ENCODE measurements around the gene KCNH5.
A peak's percentile ranks its signal among the peaks of the same experiment; 100 is the strongest.

KCNH5 gene

DNA sequence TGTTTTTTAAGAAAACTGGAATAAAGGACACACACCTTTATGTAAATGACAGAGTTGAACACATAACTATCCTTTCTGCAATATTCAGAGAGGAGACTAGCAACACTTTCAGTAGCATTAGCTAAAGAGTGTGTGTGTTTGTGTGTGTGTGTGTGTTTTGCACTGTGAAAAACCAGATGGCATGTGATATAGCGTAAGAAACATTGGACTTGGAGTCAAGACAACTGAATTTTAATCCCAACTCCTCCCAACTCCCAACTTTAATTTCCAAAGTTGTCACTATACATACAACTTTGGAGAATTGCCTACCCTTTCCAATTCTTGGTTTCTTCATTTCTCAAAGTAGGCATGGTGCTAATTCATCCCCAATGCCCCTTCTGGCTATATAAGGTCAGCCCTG is 347.8 kb downstream of the KCNH5 start:
- H3K4me3 ChIP-seq (ENCODE audit: low read length) = no peak overlapping the region
- H3K27me3 ChIP-seq (ENCODE audit: control insufficient read depth, insufficient read depth, low read length) = no peaks in the 10 kb centered on the region
- peaks cover 30% of the 10 kb centered on the region for H3K4me1 ChIP-seq (ENCODE audit: control insufficient read depth, low read depth, low read length)
- H3K9me3 ChIP-seq (ENCODE audit: control insufficient read depth, low read depth, low read length) = no peaks in the 10 kb centered on the region
- no peak overlapping the region for H3K9ac ChIP-seq (ENCODE audit: low read length)
- no peaks in the 10 kb centered on the region for H3K36me3 ChIP-seq (ENCODE audit: control insufficient read depth, low read depth, low read length)
- no peak overlapping the region for H3K27ac ChIP-seq (ENCODE audit: low read length)

DNA sequence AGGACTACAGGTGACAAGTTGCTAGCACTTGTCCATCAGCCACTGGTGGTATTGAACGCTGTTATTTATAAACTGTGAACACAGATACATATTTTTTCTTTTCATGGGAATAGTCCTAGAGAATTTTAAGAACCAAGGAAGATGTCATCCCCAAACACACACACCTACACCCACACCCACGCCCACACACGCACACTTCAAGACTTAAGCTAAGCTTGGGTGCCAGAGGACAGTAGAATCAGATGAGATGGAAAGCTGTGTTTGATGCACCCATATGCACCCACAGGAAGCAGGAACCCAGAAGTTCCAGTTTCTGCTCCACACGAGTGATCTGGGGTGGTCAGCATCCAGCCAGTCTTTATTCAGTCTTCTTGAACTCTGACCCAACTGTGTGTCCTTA is 348.3 kb downstream of the KCNH5 start:
- Histone ChIP-seq H3K4me1 (ENCODE audit: control insufficient read depth, low read depth, low read length) (peaks cover 30% of the 10 kb centered on the region), H3K9ac (ENCODE audit: low read length) (no peak overlapping the region), H3K27me3 (ENCODE audit: control insufficient read depth, insufficient read depth, low read length) (no peaks in the 10 kb centered on the region)

DNA sequence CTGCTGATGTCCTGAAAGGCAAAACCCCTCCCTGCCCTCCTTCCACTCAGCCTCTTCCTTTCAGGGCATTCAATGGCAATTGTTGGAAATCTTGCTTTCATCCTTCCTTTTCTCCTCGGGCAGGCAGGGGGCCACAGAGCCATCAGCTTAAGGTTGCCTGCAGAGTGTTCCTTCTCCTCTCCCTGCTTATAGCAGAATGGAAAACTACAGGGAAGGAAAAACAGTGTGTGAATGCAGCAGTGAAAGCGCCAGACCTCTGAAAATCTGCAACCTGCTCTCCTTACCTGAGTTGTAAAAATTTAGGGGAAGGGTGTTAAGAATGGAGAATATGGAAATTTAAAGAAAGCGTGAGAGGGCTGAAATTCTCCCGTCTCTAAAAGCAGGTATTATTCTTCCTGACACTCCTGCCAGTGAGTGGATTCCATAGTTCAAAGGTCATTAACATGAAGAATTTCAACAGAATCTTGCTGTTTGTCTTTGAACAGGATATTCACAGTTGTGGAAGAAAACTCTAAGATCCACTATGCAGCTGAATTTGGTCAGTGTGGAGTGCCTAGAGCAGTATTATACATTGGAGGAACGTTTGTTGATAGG is 348.8 kb downstream of the KCNH5 start:
- peaks cover 30% of the 10 kb centered on the region for H3K4me1 ChIP-seq (ENCODE audit: control insufficient read depth, low read depth, low read length)

More for the DNA sequence above, 348.3 kb downstream of the KCNH5 start:
- H3K27ac ChIP-seq (ENCODE audit: low read length) = no peak overlapping the region
- peak overlapping the region; percentile 9 for H3K4me3 ChIP-seq (ENCODE audit: low read length)
- no peaks in the 10 kb centered on the region for H3K36me3 ChIP-seq (ENCODE audit: control insufficient read depth, low read depth, low read length)
- H3K9me3 ChIP-seq (ENCODE audit: control insufficient read depth, low read depth, low read length) = no peaks in the 10 kb centered on the region

DNA sequence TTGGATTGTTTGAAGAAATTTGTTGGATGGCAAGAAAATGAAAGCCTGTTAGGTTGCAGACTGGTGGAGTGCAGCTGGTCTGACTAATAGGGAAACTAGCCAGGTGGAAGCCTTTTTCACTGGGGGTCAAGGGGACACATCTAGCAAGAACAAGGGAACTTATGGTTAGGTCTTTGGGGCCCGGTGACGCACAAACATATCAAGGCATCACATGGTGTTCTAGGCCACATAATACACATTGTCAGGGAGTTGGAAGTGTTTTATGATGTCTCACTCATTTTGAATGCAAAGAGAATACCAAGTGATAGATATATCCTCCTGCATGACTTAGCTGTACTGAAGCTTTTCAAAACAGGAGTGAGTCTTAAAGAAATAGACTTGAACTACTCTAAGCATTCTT is 351.2 kb downstream of the KCNH5 start:
- no peaks in the 10 kb centered on the region for H3K27me3 ChIP-seq (ENCODE audit: control insufficient read depth, insufficient read depth, low read length)
- H3K36me3 ChIP-seq (ENCODE audit: control insufficient read depth, low read depth, low read length) = no peaks in the 10 kb centered on the region
- no peak overlapping the region for H3K27ac ChIP-seq (ENCODE audit: low read length)
- H3K9ac ChIP-seq (ENCODE audit: low read length) = no peak overlapping the region
- no peak overlapping the region for H3K4me3 ChIP-seq (ENCODE audit: low read length)
- peaks cover 24% of the 10 kb centered on the region for H3K4me1 ChIP-seq (ENCODE audit: control insufficient read depth, low read depth, low read length)
- H3K9me3 ChIP-seq (ENCODE audit: control insufficient read depth, low read depth, low read length) = no peaks in the 10 kb centered on the region

More for the DNA sequence above, 348.8 kb downstream of the KCNH5 start:
- peak overlapping the region; percentile 9 for H3K4me3 ChIP-seq (ENCODE audit: low read length)
- H3K27ac ChIP-seq (ENCODE audit: low read length) = no peak overlapping the region
- H3K9me3 ChIP-seq (ENCODE audit: control insufficient read depth, low read depth, low read length) = no peaks in the 10 kb centered on the region
- H3K9ac ChIP-seq (ENCODE audit: low read length) = no peak overlapping the region
- H3K27me3 ChIP-seq (ENCODE audit: control insufficient read depth, insufficient read depth, low read length) = no peaks in the 10 kb centered on the region
- H3K36me3 ChIP-seq (ENCODE audit: control insufficient read depth, low read depth, low read length) = no peaks in the 10 kb centered on the region

DNA sequence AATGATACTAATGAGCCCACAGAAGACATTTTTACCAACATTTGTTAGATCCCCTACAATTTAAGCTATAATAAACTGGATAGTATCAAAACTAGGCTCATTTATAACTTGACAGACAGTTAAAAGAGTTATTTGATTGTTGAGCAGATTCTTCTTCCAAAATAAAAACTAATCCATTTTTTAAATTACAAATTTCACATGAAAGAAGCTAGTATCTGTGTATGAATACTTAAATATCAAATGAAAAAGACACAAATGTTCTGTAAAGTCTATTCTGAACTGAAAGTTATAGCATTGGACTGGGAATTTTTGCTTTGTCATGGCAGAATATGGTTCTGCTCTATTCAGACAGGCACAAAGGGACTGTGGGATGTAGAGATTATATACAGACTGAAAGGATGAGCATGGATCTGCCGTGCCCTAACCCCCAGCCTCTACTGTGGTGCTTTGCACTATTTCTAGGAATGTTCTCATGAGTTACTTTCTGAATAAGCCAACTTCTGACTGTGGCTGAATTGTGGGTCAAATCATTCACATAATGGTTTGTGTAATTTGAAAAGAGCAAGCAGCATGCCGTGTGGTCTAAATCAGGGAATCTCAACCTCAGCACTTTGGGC is 352.7 kb downstream of the KCNH5 start:
- H3K4me3 ChIP-seq (ENCODE audit: low read length) = no peak overlapping the region
- H3K36me3 ChIP-seq (ENCODE audit: control insufficient read depth, low read depth, low read length) = no peaks in the 10 kb centered on the region
- no peak overlapping the region for H3K9ac ChIP-seq (ENCODE audit: low read length)
- no peak overlapping the region for H3K27ac ChIP-seq (ENCODE audit: low read length)
- H3K9me3 ChIP-seq (ENCODE audit: control insufficient read depth, low read depth, low read length) = peaks cover 5% of the 10 kb centered on the region
- H3K4me1 ChIP-seq (ENCODE audit: control insufficient read depth, low read depth, low read length) = peaks cover 24% of the 10 kb centered on the region
- H3K27me3 ChIP-seq (ENCODE audit: control insufficient read depth, insufficient read depth, low read length) = no peaks in the 10 kb centered on the region

DNA sequence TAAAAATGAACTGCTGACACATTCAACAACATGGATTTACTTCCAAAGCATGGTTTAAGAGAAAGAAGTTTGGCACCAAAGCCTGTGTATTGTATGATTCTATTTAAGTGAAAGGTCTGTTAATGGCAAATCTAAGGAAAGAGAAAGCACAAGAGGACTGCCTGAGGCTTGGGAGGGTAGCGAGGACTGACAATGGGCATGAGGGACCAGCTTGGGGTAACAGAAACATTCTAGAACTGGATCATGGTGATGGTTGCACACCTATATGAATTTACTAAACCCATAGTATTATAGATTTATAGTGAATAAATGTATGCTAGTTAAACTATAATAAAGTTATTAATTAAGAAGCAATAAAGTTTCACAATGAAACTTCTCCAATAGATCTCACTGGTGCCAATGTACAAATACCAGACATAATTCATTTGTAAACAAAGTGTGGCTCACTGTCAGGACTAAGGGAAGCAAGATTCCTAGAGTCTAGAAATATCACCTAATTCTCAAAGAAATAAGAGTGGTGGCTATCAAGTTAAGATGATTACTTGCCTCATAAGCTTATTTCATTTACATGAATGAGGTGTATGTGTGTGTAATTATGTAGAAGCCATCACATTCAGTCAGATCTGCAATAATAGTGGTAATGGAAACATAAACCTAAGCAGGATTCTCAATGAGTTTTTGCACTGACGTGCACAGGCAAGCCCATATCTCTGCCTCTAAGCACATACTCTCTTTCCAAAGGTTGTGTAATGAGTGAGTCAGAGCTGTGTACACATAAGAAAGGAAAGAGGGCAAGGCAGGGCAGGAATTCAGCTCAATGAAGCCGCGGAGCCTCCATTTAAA is 353.4 kb downstream of the KCNH5 start:
- no peaks in the 10 kb centered on the region for H3K36me3 ChIP-seq (ENCODE audit: control insufficient read depth, low read depth, low read length)
- H3K4me1 ChIP-seq (ENCODE audit: control insufficient read depth, low read depth, low read length) = peaks cover 17% of the 10 kb centered on the region
- no peak overlapping the region for H3K4me3 ChIP-seq (ENCODE audit: low read length)
- no peak overlapping the region for H3K9ac ChIP-seq (ENCODE audit: low read length)
- H3K9me3 ChIP-seq (ENCODE audit: control insufficient read depth, low read depth, low read length) = peaks cover 8% of the 10 kb centered on the region
- H3K27me3 ChIP-seq (ENCODE audit: control insufficient read depth, insufficient read depth, low read length) = no peaks in the 10 kb centered on the region
- H3K27ac ChIP-seq (ENCODE audit: low read length) = no peak overlapping the region

DNA sequence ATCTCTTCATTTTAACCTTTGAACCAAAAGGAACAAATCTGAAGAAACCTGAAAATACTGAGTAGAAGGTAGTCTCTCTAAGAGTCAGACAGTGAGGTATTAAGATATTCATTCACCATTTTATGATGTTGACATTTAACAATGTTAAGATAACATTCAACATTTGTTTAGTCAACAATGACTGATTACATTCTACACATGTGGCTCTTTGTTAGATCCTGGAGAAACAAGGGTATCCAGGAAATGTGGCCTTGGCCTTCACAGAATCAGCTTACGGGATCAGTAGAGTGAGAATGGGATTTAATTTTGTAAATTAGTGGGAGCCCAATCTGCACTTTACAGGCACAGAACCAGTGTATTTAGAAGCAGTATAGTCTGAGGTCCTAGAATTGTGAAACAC is 355.5 kb downstream of the KCNH5 start:
- Histone ChIP-seq H3K27ac (ENCODE audit: low read length) (no peak overlapping the region), H3K4me1 (ENCODE audit: control insufficient read depth, low read depth, low read length) (no peaks in the 10 kb centered on the region), H3K9me3 (ENCODE audit: control insufficient read depth, low read depth, low read length) (peaks cover 8% of the 10 kb centered on the region), H3K27me3 (ENCODE audit: control insufficient read depth, insufficient read depth, low read length) (no peaks in the 10 kb centered on the region), H3K4me3 (ENCODE audit: low read length) (no peak overlapping the region), H3K9ac (ENCODE audit: low read length) (no peak overlapping the region), H3K36me3 (ENCODE audit: control insufficient read depth, low read depth, low read length) (no peaks in the 10 kb centered on the region)

DNA sequence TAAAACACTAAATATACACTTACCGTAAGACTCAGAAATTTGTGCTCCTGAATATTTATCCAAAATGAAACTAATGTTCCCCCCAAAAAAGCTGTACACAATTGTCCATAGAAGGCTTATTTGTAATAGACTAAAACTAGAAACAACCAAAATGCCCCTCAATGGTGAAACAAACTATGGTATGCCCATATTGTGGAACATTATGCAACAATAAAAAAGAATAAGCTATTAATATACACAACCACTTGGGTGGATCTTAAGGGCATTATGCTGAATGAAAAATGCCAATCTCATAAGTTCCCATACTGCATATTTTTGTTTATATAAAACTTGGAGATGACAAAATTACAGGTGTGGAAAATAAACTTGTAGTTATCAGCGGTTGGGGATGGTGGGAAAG is 357.4 kb downstream of the KCNH5 start:
- H3K36me3 ChIP-seq (ENCODE audit: control insufficient read depth, low read depth, low read length) = no peaks in the 10 kb centered on the region
- H3K9ac ChIP-seq (ENCODE audit: low read length) = no peak overlapping the region
- no peak overlapping the region for H3K27ac ChIP-seq (ENCODE audit: low read length)
- no peak overlapping the region for H3K4me3 ChIP-seq (ENCODE audit: low read length)
- H3K4me1 ChIP-seq (ENCODE audit: control insufficient read depth, low read depth, low read length) = peaks cover 3% of the 10 kb centered on the region
- peaks cover 8% of the 10 kb centered on the region for H3K9me3 ChIP-seq (ENCODE audit: control insufficient read depth, low read depth, low read length)
- no peaks in the 10 kb centered on the region for H3K27me3 ChIP-seq (ENCODE audit: control insufficient read depth, insufficient read depth, low read length)

DNA sequence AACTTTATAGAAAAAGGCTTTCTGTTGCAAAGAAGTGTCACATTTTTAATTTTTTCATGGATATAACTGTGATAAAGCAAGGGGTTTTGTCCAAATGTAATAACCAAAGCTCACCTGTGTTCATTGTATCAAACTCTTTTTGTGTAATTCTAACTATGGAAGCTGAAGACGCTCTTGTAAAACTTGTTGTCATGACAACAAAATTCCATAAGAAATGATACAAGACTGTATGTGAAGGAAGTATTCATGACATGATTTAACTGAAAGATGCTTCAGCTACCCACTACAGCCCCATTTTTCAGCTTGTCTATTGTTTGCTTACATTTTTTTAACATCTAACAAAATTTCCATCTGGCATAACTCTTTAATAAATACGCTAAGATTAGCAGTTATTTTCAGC is 360.9 kb downstream of the KCNH5 start:
- Histone ChIP-seq H3K4me1 (ENCODE audit: control insufficient read depth, low read depth, low read length) (peaks cover 3% of the 10 kb centered on the region), H3K4me3 (ENCODE audit: low read length) (no peak overlapping the region), H3K9me3 (ENCODE audit: control insufficient read depth, low read depth, low read length) (peaks cover 8% of the 10 kb centered on the region), H3K27ac (ENCODE audit: low read length) (no peak overlapping the region), H3K9ac (ENCODE audit: low read length) (no peak overlapping the region), H3K36me3 (ENCODE audit: control insufficient read depth, low read depth, low read length) (no peaks in the 10 kb centered on the region), H3K27me3 (ENCODE audit: control insufficient read depth, insufficient read depth, low read length) (no peaks in the 10 kb centered on the region)

DNA sequence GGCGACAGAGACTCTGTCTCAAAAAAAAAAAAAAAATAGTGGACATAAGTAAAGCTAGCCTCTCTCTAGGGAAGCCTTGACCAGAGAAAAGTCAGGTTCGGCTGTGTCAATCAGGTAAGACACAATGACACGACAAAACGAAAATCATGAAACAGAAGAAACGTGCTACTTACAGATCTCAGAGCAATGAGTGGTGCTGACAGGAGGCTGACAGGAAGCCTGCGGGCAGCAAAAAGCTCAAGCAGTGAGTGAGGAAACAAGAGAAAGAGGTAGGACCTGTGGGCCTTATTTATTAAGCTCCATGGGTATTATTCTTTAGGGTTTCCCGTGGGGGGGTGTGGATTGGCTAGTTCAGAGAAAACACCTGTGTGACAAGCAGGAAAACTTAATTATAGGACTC is 363.1 kb downstream of the KCNH5 start:
- H3K27ac ChIP-seq (ENCODE audit: low read length) = no peak overlapping the region
- H3K9ac ChIP-seq (ENCODE audit: low read length) = no peak overlapping the region
- peaks cover 3% of the 10 kb centered on the region for H3K4me1 ChIP-seq (ENCODE audit: control insufficient read depth, low read depth, low read length)
- H3K9me3 ChIP-seq (ENCODE audit: control insufficient read depth, low read depth, low read length) = no peaks in the 10 kb centered on the region
- no peak overlapping the region for H3K4me3 ChIP-seq (ENCODE audit: low read length)
- no peaks in the 10 kb centered on the region for H3K27me3 ChIP-seq (ENCODE audit: control insufficient read depth, insufficient read depth, low read length)
- no peaks in the 10 kb centered on the region for H3K36me3 ChIP-seq (ENCODE audit: control insufficient read depth, low read depth, low read length)

DNA sequence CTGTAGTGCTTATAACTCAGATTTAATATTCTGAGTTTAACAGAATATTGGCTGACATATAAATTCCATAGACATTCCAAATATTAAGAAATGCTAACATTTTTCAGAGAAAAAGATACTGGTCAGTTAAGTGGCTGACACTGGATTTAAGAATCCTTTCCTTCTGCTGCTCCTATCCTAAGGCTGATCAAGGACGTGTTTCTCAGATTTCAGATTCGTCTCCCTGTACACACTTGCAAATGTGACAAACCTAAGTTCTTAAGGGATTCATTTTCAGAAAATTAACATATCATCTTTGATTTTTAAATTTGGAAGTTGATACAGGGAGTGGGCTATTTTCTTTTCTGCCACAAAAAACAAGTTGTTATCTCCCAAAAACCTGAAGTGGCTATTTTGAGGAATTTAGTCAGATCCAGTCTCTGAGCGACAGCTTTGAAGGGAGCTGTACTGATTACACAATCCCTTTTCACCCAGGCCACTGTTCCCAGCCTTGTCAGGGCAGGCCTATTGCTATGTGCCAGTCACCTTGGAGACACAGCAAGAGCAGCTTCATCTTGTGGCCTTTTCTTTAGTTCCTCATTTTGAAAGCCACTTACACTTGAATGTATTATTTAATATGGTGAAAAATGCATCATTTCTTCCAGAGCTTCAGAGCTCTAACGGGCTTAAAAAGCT is 370.6 kb downstream of the KCNH5 start:
- H3K36me3 ChIP-seq (ENCODE audit: control insufficient read depth, low read depth, low read length) = no peaks in the 10 kb centered on the region

More for the DNA sequence above, 370.6 kb downstream of the KCNH5 start:
- H3K27ac ChIP-seq (ENCODE audit: low read length) = no peak overlapping the region
- no peak overlapping the region for H3K9ac ChIP-seq (ENCODE audit: low read length)
- H3K4me1 ChIP-seq (ENCODE audit: control insufficient read depth, low read depth, low read length) = no peaks in the 10 kb centered on the region
- no peaks in the 10 kb centered on the region for H3K27me3 ChIP-seq (ENCODE audit: control insufficient read depth, insufficient read depth, low read length)
- no peaks in the 10 kb centered on the region for H3K9me3 ChIP-seq (ENCODE audit: control insufficient read depth, low read depth, low read length)
- no peak overlapping the region for H3K4me3 ChIP-seq (ENCODE audit: low read length)
